Measurements from ENCODE around the gene SEMG2.

DNA sequence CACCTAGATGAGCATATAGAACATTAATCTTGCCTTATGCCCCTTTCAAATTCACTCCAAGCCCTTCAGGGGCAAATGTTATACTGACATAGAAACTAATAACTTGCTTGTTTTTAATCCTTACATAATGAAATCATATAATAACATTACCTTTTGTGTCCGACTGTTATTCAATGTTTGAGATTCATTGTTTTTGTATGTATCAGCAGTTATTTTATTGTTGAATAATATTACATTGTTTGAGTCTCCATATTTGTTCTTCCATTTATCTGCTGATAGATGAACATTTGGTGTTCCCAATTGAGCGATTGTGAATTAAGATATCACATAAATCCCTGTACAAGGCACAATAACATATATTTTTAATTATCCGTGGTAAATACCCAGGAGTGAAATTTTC lies 8.3 kb upstream of the SEMG2 start:
- TF ChIP-seq, protein P1, sequence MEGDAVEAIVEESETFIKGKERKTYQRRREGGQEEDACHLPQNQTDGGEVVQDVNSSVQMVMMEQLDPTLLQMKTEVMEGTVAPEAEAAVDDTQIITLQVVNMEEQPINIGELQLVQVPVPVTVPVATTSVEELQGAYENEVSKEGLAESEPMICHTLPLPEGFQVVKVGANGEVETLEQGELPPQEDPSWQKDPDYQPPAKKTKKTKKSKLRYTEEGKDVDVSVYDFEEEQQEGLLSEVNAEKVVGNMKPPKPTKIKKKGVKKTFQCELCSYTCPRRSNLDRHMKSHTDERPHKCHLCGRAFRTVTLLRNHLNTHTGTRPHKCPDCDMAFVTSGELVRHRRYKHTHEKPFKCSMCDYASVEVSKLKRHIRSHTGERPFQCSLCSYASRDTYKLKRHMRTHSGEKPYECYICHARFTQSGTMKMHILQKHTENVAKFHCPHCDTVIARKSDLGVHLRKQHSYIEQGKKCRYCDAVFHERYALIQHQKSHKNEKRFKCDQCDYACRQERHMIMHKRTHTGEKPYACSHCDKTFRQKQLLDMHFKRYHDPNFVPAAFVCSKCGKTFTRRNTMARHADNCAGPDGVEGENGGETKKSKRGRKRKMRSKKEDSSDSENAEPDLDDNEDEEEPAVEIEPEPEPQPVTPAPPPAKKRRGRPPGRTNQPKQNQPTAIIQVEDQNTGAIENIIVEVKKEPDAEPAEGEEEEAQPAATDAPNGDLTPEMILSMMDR (IDR thresholded peaks at IDR 0.05): no peak
- no peak for TF ChIP-seq EZH2 (IDR thresholded peaks at IDR 0.05; ENCODE audit: borderline replicate concordance, insufficient read depth, low read depth, low read length, poor library complexity, severe bottlenecking)

Data from B cell (primary cell).